Activated effector memory CD4-positive, alpha-beta T cell treated with Interleukin-2 at 50 U/mL for 16 hours (primary cell): ENCODE data around the gene PLXNB3.

Experiments
- DNase-seq: peaks from one replicate; pipeline ENCODE4 v3.0.0-alpha.2; 2020

The PLXNB3 gene

GRCh38 chrX:153762626-153763173 is 1.3 kb upstream of the PLXNB3 start:
- no peak for DNase-seq

- DNase-seq: no peak
These were observed 634 bp upstream of the PLXNB3 start for GRCh38 chrX:153763298-153763932.

- no peak for DNase-seq
These were observed 713 bp downstream of the PLXNB3 start for GRCh38 chrX:153764786-153765137.

- DNase-seq: no peak
These were observed 1.4 kb downstream of the PLXNB3 start for GRCh38 chrX:153765138-153766079.

- no peak for DNase-seq
These were observed 2.2 kb downstream of the PLXNB3 start for GRCh38 chrX:153766098-153766817.

GRCh38 chrX:153766871-153767673 is 3.0 kb downstream of the PLXNB3 start:
- DNase-seq: no peak

- no peak for DNase-seq
These were observed 3.6 kb downstream of the PLXNB3 start for GRCh38 chrX:153767674-153768055.

- DNase-seq: no peak
These were observed 4.5 kb downstream of the PLXNB3 start for GRCh38 chrX:153768311-153769157.

GRCh38 chrX:153769158-153769864 is 5.3 kb downstream of the PLXNB3 start:
- no peak for DNase-seq

GRCh38 chrX:153769865-153770600 is 6.0 kb downstream of the PLXNB3 start:
- DNase-seq: no peak

GRCh38 chrX:153770601-153771414 is 6.8 kb downstream of the PLXNB3 start:
- no peak for DNase-seq

GRCh38 chrX:153771415-153772315 is 7.6 kb downstream of the PLXNB3 start:
- no peak for DNase-seq

- DNase-seq: no peak
These were observed 8.5 kb downstream of the PLXNB3 start for GRCh38 chrX:153772316-153773217.

GRCh38 chrX:153773218-153773611 is 9.2 kb downstream of the PLXNB3 start:
- no peak for DNase-seq

GRCh38 chrX:153773741-153774575 is 9.9 kb downstream of the PLXNB3 start:
- no peak for DNase-seq
